Keratinocyte (primary cell): ENCODE measurements around the gene CACNA2D1. TPM values are rescaled to one million over a fixed set of nuclear protein-coding genes. Genes with fewer than 3 reads are reported as not detected.

Source experiments
- DNase-seq: peaks from one replicate; pipeline ENCODE4 v3.0.0-alpha.2; 2011; ENCODE audit warnings: low read depth, missing footprints, low spot score
- FAIRE-seq: peaks from 2 replicates; lab custom pipeline; 2011; peaks lifted over from hg19 to GRCh38; lab: Jason Lieb, UNC
- H2AFZ ChIP-seq: 2 replicates; pipeline ENCODE4 v1.6.0; 2012; ENCODE audit warnings: low read length, control low read depth, inconsistent platforms; ENCODE audit not compliant: control insufficient read depth
- H3K27ac ChIP-seq: 2 replicates; pipeline ENCODE4 v1.5.1; 2011; ENCODE audit warnings: low read length; ENCODE audit not compliant: control insufficient read depth, insufficient read depth
- H3K27me3 ChIP-seq: 3 replicates; pipeline ENCODE4 v1.6.0; 2011; ENCODE audit warnings: low read length; ENCODE audit not compliant: control insufficient read depth, insufficient read depth; ENCODE audit errors: extremely low read depth
- H3K36me3 ChIP-seq, 2 experiments: 2 replicates in 1 of 2; 3 replicates in 1 of 2; pipeline ENCODE4 v1.5.1; 2011; ENCODE audit warnings: low read length in 2 of 2, mild to moderate bottlenecking in 1 of 2; ENCODE audit not compliant: control insufficient read depth in 2 of 2, insufficient read depth in 2 of 2; ENCODE audit errors: extremely low read depth in 1 of 2
- H3K4me1 ChIP-seq: 3 replicates; pipeline ENCODE4 v1.5.1; 2011; ENCODE audit warnings: low read length; ENCODE audit not compliant: control insufficient read depth, insufficient read depth; ENCODE audit errors: extremely low read depth
- H3K4me2 ChIP-seq: 3 replicates; pipeline ENCODE4 v1.6.0; 2011; ENCODE audit warnings: low read depth, low read length; ENCODE audit not compliant: control insufficient read depth, insufficient read depth; ENCODE audit errors: extremely low read depth
- H3K4me3 ChIP-seq, 3 experiments: fragments of 200-600 bp in 1 of 3; sonication (generic) in 1 of 3; 2 replicates in 2 of 3; 3 replicates in 1 of 3; pipeline ENCODE4 v1.5.1; 2011 to 2016; ENCODE audit warnings: low read length in 3 of 3, mild to moderate bottlenecking in 3 of 3, control low read depth in 2 of 3, inconsistent platforms in 1 of 3, low read depth in 1 of 3, mixed read lengths in 1 of 3, mixed run types in 1 of 3, moderate library complexity in 1 of 3; ENCODE audit not compliant: control insufficient read depth in 2 of 3, insufficient read depth in 2 of 3; ENCODE audit errors: extremely low read depth in 1 of 3
- H3K79me2 ChIP-seq: 2 replicates; pipeline ENCODE4 v1.6.0; 2012; ENCODE audit warnings: low read length; ENCODE audit not compliant: control insufficient read depth, insufficient read depth
- H3K9ac ChIP-seq: 3 replicates; pipeline ENCODE4 v1.6.0; 2011; ENCODE audit warnings: low read length; ENCODE audit not compliant: control insufficient read depth, insufficient read depth; ENCODE audit errors: extremely low read depth
- H3K9me1 ChIP-seq: 3 replicates; pipeline ENCODE4 v1.6.0; 2011; ENCODE audit warnings: low read length; ENCODE audit not compliant: control insufficient read depth, insufficient read depth; ENCODE audit errors: extremely low read depth
- H3K9me3 ChIP-seq: 2 replicates; pipeline ENCODE4 v1.5.1; 2012; ENCODE audit warnings: low read depth, low read length; ENCODE audit not compliant: control insufficient read depth
- H4K20me1 ChIP-seq: 3 replicates; pipeline ENCODE4 v1.6.0; 2011; ENCODE audit warnings: low read length; ENCODE audit not compliant: control insufficient read depth, insufficient read depth; ENCODE audit errors: extremely low read depth
- EZH2 ChIP-seq: IDR thresholded peaks from one replicate; pipeline ENCODE4 v1.6.1; 2012; ENCODE audit warnings: inconsistent platforms, mild to moderate bottlenecking, low read length, moderate library complexity
- dilution Hi-C: fragments of 300-500 bp; cut with MboI; formaldehyde crosslinking; loops from one replicate; pipeline ENCODE4 v1.7.0; 2020; ENCODE audit warnings: low sequenced_read_pairs; ENCODE audit not compliant: extremely low pct_ligation_motif_present
- polyA plus RNA-seq, 5 experiments: library from polyadenylated mRNA; depleted of rRNA in 3 of 5; stranded (reverse) in 3 of 5; stranded (forward) in 1 of 5; unstranded in 1 of 5; fragments of >200 nt; gene quantifications; 1 replicate in 1 of 5; 2 replicates in 3 of 5; 3 replicates in 1 of 5; pipeline versions ENCODE4 v1.2.1 to v1.2.3, GENCODE V29; 2011 to 2012; ENCODE audit warnings: missing spikeins in 2 of 5, low read depth in 1 of 5, low replicate concordance in 1 of 5
- TF ChIP-seq, protein P1 (sequence below), 3 experiments: IDR thresholded peaks in 1 of 3; conservative IDR thresholded peaks in 1 of 3; optimal IDR thresholded peaks in 1 of 3; 2 replicates in 2 of 3; 3 replicates in 1 of 3; pipeline versions ENCODE3 to v1.5.1; 2011; ENCODE audit warnings: low read length in 3 of 3, mild to moderate bottlenecking in 3 of 3, moderate library complexity in 2 of 3, control low read depth in 1 of 3, inconsistent platforms in 1 of 3; ENCODE audit not compliant: insufficient read depth in 2 of 3; ENCODE audit errors: extremely low read depth in 1 of 3

CACNA2D1 gene
- polyA plus RNA-seq, 1 donor (not counting 4 experiments of a cell fraction or from before 2014, with no cell fraction given): 1.8 TPM

DNA sequence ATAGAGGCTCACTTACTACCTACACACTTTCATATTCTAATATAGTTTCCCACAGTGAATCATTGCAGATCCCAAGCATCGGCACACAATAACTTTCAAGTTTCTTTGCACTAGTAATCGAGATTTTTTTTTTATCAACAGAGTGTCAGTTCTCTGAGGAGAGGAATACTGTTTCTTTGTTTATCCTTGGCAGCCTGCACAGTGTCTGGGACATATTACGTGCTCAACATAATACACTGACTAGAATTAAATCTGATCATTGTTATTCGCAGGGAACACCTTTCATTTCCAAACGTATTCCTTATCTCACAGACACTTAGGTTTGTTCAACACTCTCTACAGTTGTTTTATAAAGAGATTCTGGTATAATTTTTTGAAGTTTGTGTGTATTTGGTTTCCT lies 95.3 kb downstream of the CACNA2D1 start:
- Histone ChIP-seq H4K20me1 (no peaks in the 10 kb centered on the region), H3K36me3 (no peaks in the 10 kb centered on the region), H3K9me1 (no peaks in the 10 kb centered on the region), H2AFZ (no peak overlapping the region), H3K27ac (no peak overlapping the region), H3K9me3 (no peaks in the 10 kb centered on the region), H3K27me3 (no peaks in the 10 kb centered on the region), H3K9ac (no peak overlapping the region), H3K4me2 (no peak overlapping the region), H3K4me1 (no peaks in the 10 kb centered on the region), H3K79me2 (no peaks in the 10 kb centered on the region), H3K4me3 (no peak overlapping the region)
- DNase-seq (no peak), FAIRE-seq (no peak)
- TF ChIP-seq, protein P1, sequence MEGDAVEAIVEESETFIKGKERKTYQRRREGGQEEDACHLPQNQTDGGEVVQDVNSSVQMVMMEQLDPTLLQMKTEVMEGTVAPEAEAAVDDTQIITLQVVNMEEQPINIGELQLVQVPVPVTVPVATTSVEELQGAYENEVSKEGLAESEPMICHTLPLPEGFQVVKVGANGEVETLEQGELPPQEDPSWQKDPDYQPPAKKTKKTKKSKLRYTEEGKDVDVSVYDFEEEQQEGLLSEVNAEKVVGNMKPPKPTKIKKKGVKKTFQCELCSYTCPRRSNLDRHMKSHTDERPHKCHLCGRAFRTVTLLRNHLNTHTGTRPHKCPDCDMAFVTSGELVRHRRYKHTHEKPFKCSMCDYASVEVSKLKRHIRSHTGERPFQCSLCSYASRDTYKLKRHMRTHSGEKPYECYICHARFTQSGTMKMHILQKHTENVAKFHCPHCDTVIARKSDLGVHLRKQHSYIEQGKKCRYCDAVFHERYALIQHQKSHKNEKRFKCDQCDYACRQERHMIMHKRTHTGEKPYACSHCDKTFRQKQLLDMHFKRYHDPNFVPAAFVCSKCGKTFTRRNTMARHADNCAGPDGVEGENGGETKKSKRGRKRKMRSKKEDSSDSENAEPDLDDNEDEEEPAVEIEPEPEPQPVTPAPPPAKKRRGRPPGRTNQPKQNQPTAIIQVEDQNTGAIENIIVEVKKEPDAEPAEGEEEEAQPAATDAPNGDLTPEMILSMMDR (optimal IDR thresholded peaks at IDR 0.05 in 1 of 3, IDR thresholded peaks at IDR 0.05 in 1 of 3, conservative IDR thresholded peaks at IDR 0.05 in 1 of 3; ENCODE audit: extremely low read depth in 1 of 3, insufficient read depth in 2 of 3, low read length in 3 of 3): no peak
- TF ChIP-seq EZH2: no peak
- dilution Hi-C loops: no loop called here

- Histone ChIP-seq H4K20me1 (no peaks in the 10 kb centered on the region), H3K4me2 (no peak overlapping the region), H3K27me3 (no peaks in the 10 kb centered on the region), H3K9ac (no peak overlapping the region), H3K4me1 (no peaks in the 10 kb centered on the region), H3K27ac (no peak overlapping the region), H3K36me3 (no peaks in the 10 kb centered on the region), H3K9me3 (no peaks in the 10 kb centered on the region), H2AFZ (no peak overlapping the region), H3K79me2 (no peaks in the 10 kb centered on the region), H3K9me1 (no peaks in the 10 kb centered on the region), H3K4me3 (no peak overlapping the region)
- dilution Hi-C loops: no loop called here
- no peak for DNase-seq
- TF ChIP-seq EZH2: no peak
- TF ChIP-seq, protein P1 (optimal IDR thresholded peaks at IDR 0.05 in 1 of 3, IDR thresholded peaks at IDR 0.05 in 1 of 3, conservative IDR thresholded peaks at IDR 0.05 in 1 of 3; ENCODE audit: extremely low read depth in 1 of 3, insufficient read depth in 2 of 3, low read length in 3 of 3): no peak
- no peak for FAIRE-seq
Measured at GRCh38 chr7:82347808-82348207, 95.8 kb downstream of the CACNA2D1 start.
